Activated CD8-positive, alpha-beta memory T cell treated with anti-CD3 and anti-CD28 coated beads for 24 hours (primary cell): ENCODE results near the gene BUD23.
"Not testable (repeated sequence)": the region's sequence is repeated elsewhere in the genome, so short reads cannot be mapped to it uniquely, and the experiment has no call there.

Experiments
- DNase-seq: peaks from one replicate; pipeline ENCODE4 v3.0.0-alpha.2; 2020

BUD23 gene

DNA sequence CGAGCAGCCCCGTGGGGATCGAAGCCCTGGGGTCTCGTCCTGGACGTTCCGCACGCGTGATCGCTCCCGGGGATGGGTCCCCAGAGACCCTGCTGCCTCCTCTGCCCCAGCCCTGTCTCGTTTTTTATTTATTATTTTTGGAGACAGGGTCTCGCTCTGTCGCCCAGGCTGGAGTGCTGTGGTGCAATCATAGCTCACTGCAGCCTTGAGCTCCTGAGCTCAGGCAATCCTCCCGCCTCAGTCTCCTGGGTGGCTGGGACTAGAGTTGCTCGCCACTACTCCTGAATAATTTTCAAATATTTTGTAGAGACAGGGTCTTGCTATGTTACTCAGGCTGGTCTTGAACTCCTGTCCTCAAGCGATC, 36.4 kb downstream of the BUD23 start:
- DNase-seq: no peak

DNA sequence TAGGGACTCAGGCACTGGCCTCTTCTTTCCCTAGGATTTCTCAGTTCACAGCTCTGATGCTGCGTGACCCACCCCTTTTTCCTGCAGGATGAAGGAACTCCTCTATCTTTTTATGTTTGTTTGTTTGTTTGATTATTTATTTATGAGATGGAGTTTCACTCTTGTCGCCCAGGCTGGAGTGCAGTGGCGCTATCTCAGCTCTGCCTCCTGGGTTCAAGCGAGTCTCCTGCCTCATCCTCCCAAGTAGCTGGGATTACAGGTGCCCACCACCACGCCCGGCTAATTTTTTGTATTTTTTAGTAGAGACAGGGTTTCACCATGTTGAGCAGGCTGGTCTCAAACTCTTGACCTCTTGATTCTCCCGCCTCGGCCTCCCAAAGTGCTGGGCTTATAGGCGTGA, 37.0 kb downstream of the BUD23 start:
- not testable (repeated sequence) for DNase-seq

DNA sequence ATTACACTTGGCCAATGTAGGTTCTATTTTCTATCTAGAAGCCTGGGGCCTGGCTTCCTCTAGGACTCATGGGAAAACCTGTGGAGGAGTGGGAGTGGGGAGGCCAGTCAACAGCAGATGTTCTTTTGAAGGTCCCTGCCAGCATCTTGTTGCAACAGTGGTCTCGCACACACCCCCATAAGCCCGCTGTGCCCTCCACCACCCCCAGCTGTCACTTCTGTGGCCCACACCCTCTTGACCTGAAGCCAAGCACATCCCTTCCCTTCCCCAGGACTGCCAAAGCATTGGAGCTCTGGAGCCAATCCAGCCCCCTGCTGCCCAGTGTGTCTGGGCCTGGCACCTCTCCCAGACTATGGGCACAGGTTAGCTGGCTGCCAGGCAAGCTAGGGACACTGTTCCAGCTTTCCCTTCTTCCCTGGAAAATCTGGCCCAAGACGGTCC, 38.0 kb downstream of the BUD23 start:
- DNase-seq: no peak

DNA sequence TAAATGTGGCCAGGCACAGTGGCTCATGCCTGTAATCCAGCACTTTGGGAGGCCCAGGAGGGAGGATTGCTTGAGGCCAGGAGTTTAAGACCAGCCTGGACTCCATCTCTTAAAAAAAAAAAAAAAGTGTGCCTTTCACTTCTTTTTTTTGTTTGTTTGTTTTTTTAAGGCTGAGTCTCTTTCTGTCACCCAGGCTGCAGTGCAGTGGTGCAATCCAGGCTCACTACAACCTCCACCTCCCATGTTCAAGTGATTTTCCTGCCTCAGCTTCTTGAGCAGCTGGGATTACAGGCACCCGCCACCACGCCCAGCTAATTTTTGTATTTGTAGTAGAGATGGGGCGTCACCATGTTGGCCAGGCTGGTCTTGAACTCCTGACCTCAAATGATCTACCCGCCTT, 38.8 kb downstream of the BUD23 start:
- DNase-seq: not testable (repeated sequence)

DNA sequence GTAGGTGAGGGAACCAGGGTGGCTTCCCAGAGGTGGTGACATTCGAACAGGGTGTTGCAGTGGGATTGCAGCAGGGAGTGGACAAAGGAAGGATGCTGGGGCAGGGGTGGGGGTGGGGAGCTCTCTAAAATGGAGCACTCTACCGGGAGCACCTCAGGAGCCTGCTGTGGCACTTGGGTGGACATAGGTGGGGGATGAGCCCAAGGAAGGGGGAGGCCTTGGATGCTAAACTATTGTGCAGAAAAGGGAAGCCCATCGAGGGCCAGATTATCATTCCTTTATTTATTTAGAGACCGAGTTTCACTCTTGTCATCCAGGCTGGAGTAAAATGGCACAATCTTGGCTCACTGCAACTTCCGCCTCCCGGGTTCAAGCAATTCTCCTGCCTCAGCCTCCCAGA, 39.4 kb downstream of the BUD23 start:
- DNase-seq: no peak

DNA sequence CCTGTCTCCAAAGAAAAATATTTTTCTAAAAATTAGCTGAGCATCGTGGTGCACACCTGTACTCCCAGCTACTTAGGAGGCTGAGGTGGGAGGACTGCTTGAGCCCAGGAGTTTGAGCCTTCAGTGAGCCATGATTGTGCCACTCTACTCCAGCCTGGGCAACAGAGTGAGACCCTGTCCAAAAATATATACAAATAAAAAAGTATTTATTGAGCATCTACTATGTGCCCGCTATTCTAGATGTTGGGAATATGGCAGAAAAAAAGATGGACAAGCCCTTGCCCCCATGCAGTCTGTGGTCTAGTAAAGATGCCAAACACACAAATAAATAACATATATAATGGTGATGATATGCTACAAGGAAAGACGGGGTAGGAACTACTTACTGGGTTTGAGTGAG, 40.4 kb downstream of the BUD23 start:
- DNase-seq: no peak

DNA sequence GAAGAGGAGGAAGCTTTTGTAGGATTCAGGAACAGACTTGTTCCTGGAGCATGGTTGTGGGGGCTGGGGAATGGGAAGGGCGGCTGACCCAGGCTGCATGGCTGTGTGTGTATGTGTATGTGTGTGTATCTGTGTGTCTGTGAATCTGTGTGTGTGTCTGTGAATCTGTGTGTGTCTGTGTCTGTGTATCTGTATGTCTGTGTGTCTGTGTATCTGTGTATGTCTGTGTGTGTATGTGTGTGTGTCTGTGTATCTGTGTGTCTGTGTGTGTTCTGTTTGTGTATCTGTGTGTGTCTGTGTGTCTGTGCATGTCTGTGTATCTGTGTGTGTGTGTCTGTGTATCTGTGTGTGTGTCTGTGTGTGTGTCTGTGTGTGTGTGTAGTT, 42.7 kb downstream of the BUD23 start:
- no peak for DNase-seq

DNA sequence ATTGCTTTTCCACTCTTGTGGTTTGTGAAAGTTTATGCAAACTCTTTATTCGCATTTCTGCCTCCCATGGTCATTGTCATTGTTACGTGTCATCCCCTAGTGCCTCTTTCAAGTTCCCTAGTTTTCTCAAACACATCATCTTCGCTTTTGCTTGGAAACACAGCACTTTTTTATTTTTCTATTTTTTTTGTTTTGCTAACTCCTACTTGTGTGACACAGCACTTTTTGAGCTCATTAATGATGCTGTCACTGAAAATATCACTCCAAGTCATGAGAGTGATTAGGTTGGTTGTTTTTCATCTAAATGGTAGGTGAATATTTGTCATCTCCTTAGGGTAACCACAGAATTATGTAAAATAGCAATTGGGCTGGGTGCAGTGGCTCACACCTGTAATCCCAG, 44.6 kb downstream of the BUD23 start:
- no peak for DNase-seq

DNA sequence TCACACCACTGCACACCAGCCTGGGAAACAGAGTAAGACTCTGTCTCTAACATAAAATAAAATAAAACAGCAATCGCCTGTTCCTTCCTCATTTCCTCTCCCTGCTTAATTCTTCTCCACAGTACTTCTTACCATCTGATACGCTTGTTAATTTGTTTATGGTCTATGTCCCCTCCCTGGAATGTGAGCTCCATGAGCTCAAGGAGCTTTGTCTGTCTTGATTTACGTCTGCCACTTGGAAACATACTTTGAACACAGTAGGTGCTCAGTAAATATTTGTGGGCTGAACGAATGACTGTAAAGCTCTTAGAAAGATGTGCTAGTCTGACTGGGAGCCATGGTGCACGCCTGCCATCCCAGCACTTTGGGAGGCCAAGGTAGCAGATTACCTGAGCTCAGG, 45.2 kb downstream of the BUD23 start:
- DNase-seq: no peak

DNA sequence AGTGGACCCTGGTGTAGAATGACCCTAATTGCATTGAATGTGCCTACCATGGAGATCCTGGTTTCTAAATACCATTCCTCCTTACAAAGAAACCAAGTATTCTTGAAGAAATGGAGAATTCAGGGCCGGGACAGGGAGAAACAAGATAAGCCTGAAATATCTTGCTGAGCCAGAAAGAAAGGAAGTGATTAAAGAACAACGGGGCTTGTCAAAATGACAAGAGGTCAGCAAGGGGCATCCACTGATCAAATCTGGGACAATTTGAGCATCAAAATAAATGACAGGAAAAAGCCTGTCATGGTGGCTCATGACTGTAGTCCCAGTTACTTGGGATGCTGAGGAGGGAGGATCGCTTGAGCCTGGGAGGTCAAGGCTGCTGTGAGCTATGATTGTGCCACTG, 47.1 kb downstream of the BUD23 start:
- DNase-seq: no peak

DNA sequence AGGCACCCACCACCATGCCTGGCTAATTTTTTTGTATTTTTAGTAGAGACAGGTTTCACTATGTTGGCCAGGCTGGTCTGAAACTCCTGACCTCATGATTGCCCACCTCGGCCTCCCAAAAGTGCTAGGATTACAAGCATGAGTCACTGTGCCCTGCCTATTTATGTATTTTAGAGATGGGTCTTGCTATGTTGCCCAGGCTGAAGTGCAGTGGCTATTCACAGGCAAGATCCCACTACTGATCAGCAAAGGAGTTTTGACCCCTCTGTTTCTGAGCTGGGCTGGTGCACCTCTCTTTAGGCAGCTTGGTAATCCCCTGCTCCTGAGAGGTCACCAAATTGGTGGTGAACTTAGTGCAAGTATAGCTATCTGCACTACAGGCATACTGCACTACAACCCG, 49.0 kb downstream of the BUD23 start:
- DNase-seq: no peak

DNA sequence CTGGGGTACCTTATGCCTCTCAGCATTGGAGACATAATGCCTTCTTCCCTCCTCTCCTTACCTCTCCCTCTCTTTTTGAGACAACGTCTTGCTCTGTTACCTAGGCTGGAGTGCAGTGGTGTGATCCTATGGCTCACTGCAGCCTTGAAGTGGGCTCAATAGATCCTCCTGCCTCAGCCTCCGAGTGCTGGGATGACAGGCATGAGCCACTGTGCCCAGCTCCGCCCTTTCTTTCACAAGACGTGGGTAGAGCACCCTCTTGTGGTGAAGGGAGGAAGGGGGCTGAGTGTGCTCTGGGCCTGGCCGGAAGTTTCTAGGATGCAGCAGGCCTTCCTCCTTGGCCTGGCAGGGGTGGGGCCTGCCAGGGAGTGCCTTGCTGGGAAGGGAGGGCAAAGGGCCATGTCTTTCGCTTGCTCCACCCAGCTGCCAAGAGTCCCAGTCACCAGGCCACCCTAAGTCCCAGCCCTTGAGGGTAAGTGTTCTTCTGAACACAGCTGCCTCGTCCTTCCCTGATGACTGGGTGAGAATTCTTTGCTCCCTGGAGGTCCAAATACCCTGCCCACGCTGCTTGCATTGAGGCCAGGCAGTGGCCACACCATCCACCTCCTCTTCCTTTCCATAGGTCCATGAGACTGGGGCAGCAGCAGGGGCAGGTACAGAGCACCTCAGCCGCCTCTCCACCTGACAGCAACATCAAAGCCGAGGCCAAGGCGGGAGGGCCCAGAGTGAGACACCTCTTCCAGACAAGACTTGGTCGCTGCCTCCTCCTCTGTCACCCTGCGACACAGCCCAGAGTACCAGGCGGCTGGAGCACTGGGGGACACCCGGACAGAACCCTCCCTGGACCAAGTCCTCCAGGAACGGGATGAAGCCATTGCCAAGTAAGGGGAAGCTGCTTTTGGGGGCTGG, 51.5 kb downstream of the BUD23 start:
- DNase-seq: peak; percentile 90

DNA sequence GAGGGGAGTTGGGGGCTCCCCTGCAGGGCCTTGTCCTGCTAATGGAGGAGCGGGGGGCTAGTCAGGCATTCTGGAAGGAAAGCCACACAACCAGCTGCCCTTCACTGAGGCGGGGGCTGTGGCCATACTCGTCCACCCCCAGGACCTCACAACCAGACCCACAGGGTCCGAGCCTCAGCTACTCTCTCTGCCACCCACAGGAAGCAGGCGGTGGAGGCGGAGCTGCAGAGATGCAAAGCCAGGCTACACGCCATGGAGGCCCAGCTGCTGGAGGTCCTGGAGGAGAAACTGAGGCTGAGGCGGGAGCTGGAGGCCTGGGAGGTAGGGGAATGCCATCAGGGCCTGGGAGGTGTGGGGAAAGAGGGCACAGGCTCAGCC, 52.1 kb downstream of the BUD23 start:
- DNase-seq: no peak

DNA sequence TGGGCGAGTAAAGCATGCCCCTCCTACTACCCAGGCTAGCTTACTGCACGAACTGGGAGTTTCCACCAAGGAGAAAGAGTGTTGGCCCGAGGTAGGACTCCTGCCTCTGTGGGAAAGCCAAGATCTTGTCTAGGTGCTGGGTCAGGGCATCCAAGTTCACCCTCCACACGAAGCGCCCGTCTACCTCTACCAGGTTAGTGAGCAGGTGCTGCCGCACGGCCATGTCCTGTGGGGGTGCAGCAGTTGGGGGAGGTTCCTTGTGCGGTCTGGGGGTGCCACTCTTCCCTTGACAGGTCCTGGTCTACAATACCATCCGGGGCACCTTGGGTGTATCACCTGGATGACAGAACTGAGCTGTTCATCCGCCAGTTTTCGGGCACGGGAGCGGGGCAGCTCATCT, 53.5 kb downstream of the BUD23 start:
- DNase-seq: no peak

DNA sequence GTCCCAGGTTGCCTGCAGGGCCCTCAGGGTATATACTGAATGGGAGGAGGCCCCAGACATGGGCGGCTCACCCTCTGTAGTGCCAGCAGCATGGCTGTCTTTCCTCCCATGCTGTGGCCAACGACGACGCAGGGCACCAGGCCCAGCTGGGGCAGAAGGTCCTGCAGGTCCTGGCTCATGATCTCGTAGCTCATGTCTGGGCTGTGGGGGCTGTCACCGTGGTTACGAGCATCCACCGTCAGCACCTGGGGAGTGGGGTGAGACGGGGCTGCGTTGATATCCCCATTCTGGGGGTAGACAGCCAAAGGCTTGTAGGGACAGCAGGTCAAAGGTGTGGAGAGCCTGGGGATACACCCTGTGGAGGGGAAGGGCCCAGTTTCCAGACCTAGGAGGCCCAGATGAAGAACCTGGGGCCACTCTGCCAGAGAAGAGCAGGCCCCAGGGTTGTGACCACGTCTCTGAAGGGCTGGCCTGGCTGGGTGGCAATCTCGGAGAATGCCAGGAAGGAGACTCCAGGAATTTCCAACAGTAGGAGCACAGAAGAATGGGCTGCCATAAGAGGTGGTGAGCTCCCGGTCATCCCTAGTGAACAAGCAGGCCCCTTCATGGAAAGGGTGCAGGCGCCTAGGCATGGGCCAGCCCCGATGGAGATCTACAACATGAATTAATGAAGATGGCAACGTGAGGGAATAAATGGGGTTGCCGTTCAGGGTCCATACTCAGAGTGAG, 54.3 kb downstream of the BUD23 start:
- DNase-seq: no peak

DNA sequence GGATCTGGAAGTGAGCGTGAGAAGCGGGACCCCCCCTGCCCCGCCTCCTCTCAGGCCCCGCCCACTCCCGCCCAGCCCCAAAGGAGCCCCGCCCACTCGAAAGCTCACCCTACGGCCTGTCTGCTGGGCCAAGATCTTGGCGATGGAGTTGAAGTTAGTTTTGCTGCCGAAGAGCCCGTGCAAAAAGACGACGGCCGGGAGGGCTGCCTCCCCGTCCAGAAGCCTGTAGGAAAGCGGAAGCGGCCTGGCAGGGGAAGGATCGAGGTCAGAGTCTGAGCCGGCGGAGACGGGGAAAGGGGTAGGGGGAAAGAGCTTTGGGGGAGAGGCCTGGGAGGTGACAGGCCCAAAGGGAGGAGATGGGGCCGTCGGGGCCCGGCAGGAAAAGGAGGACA, 54.8 kb downstream of the BUD23 start:
- peak; percentile 85 for DNase-seq

DNA sequence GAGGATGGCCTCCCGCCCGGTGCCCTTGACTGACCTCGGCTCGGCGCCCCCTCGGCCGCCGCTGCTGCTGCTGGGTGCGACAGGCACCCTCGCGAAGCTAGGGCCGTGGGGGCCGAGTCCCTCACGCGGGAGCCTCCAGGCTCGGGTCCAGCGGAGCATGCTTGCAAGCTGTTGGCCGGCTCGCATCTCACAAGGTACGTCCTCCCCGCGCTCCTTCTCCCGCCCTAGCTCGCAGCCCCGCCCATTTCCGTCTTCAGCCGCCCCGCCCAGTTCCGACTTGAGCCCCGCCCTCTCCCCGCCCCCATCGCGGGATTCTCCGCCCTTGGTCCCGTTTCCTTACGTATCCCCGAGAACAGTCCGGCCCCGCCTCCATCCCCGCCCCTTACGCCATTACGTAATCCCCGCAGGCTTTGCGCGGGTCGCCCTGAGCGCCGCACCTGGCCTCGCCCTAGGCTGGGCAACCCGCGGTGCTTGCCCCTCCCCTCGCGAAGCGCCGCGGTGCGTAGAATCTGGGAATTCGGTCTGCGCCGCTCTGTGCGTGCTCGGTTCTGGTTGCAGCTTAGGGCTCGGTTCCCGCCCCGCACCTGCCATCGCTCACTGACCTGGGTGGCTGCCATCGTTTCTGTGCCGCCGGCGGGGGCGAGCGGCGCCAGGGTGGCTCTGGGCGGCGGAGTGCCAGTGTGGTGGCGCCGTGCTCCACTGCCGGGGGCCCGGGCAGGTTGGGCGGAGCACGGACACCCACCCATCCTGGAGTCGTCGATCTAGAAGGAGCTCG, 55.4 kb downstream of the BUD23 start, which contains the start of gene ABHD11:
Gene ABHD11 (minus strand): TSS at position 191 of the 775 bp plus-strand sequence. CDS start 32 bp downstream, at position 159.
- DNase-seq: peak; percentile 100

DNA sequence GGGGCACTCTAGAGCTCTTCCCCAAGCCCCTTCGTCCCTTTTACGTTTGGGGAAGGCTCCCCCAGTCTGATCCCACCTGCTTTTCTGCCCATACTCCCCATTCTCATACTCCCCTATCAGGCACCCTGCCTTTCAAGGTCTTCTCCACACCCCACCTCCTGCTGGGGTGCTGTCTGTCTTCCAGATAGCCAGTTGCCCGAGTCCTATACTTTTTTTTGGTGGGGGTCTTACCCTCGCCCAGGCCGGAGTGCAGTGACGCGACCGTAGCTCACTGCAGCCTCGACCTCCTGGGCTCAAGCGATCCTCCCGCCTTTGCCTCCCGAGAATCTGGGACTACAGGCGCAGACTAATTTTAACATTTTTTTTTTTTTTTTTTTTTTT, 56.0 kb downstream of the BUD23 start:
- DNase-seq: no peak

DNA sequence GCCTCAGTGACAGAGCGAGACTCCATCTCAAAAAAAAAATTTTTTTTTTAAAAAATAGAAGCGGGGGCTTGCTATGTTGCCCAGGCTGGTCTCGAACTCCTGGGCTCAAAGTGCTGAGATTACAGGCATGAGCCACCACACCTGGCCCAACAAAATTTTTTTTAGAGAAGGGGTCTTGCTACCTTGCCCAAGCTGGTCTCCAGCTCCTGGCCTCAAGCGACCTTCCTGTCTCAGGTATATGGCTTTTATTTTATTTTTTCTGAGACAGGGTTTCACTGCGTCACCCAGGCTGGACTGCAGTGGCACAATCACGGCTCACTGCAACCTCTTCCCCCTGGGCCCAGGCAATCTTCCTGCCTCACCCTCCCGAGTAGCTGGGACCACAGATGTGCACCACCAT, 56.8 kb downstream of the BUD23 start:
- no peak for DNase-seq

DNA sequence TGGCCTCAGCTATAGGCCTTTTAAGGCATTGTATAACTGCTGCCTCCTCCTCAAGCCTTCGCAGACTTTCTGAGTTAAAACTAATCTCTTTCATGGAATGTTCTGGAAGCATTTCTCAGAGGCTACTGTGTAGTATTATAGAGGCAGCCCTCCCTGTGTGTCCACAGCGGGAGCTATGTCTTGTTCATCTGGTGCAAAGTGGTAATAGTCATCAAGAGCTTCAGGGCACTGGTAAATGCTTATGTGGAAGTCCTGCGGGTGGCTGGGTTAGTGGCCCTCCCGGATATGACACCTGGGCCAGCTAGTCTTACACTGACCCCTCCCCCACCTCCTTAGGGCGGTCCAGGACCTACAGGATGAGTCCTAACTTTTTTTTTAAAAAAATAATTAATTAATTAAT, 57.4 kb downstream of the BUD23 start:
- no peak for DNase-seq

DNA sequence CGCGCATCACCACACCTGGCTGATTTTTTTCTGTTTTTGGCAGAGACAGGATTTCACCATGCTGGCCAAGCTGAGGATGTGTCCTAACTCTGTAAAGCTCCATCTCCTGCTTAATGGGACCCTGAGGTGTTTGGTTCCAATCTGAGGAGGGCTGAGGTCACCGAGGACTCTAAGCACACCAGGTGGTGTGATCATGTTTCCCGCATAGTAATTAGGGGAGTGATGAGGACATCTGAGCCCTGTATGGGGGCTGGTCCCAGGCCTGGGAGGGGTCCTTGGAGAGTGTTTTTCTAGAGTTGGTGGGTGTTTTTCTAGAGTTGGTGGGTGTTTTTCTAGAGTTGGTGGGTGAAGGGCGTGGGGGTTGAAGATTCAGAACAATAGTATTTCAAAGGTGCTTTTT, 58.2 kb downstream of the BUD23 start:
- no peak for DNase-seq

DNA sequence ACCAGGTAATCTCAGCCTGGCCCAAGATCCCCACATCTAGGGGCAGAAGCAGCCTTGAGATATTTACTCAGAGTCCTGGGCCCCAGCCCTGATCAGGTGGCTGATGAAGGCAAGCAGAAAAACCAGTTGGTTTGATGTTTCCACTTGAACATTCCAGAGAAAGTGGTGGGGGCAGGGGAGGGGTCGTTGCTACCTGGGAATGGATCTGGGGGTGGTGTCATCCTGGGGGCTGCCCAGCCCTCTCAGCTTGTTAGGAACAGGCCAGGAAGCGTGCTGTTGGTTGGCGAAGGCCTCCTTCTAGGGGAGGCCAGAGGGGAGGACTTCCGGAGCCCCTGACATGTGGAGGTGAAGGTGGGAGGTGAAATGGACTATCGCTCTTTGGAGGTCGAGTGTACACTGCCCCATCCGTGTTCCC, 58.9 kb downstream of the BUD23 start:
- no peak for DNase-seq
